HepG2 (cell line): ENCODE data around the gene PRKCE. TPM values are rescaled to one million over a fixed set of nuclear protein-coding genes. Genes with fewer than 3 reads are reported as not detected.

Source experiments
- ATAC-seq: fragments of 200-7000 bp; cut with Tn5 transposase; 3 replicates; pipeline ENCODE4 v1.9.1; 2020; ENCODE audit warnings: mild to moderate bottlenecking, moderate library complexity
- BruUV-seq: library from RNA; stranded (reverse); fragments of 400-500 nt; replicated peaks from 2 replicates; lab custom pipeline; 2021; lab: Mats Ljungman, UMichigan
- CTCF ChIA-PET: fragments of 300-600 bp; formaldehyde crosslinking; extraction: SDS; loops from one replicate; lab custom pipeline; 2021; ENCODE audit warnings: low total read pairs, inconsistent platforms, low intra/inter-chr PET ratio; lab: Yijun Ruan, JAX
- POLR2A ChIA-PET: fragments of 350-600 bp; sonication (Branson Sonifier 250); formaldehyde crosslinking; loops from one replicate; lab custom pipeline; 2020; ENCODE audit warnings: antibody characterized with exemption, inconsistent platforms; lab: Yijun Ruan, JAX
- DNase-seq: peaks from one replicate; pipeline ENCODE4 v3.0.0-alpha.2; 2015; ENCODE audit warnings: low spot score
- FAIRE-seq: peaks from 3 replicates; lab custom pipeline; 2011; peaks lifted over from hg19 to GRCh38; lab: Jason Lieb, UNC
- H2AFZ ChIP-seq: one replicate; pipeline ENCODE4 v1.6.1; 2011; ENCODE audit warnings: low read length, inconsistent platforms
- H3K27ac ChIP-seq: fragments of 300-600 bp; 3 replicates; pipeline ENCODE4 v1.8.0; 2011; ENCODE audit warnings: mixed run types, mild to moderate bottlenecking, mixed read lengths, low read length, inconsistent platforms; ENCODE audit not compliant: insufficient read depth; ENCODE audit errors: extremely low read length
- H3K27me3 ChIP-seq, 2 experiments: fragments of 200-600 bp in 1 of 2; 2 replicates in 1 of 2; 3 replicates in 1 of 2; pipeline versions ENCODE4 v1.6.0 to v1.8.0; 2011; ENCODE audit warnings: low read length in 2 of 2, mild to moderate bottlenecking in 2 of 2, moderate library complexity in 2 of 2, inconsistent platforms in 1 of 2; ENCODE audit not compliant: insufficient read depth in 2 of 2, control insufficient read depth in 1 of 2
- H3K36me3 ChIP-seq, 2 experiments: fragments of 200-600 bp in 1 of 2; replicated peaks in 1 of 2; 2 replicates in 1 of 2; 3 replicates in 1 of 2; pipeline versions ENCODE4 v1.5.1 to v1.8.0; 2011; ENCODE audit warnings: low read length in 2 of 2, inconsistent platforms in 1 of 2; ENCODE audit not compliant: insufficient read depth in 2 of 2, control insufficient read depth in 1 of 2
- H3K4me1 ChIP-seq: 2 replicates; pipeline ENCODE4 v1.5.1; 2012; ENCODE audit warnings: low read length, inconsistent platforms; ENCODE audit not compliant: insufficient read depth
- H3K4me2 ChIP-seq: 2 replicates; pipeline ENCODE4 v1.6.0; 2011; ENCODE audit warnings: low read depth, low read length, inconsistent platforms
- H3K4me3 ChIP-seq, 3 experiments: fragments of 200-600 bp in 1 of 3; sonication (generic), shearing (Covaris generic) in 1 of 3; replicated peaks in 1 of 3; 2 replicates each; pipeline ENCODE4 v1.5.1; 2011 to 2016; ENCODE audit warnings: low read length in 3 of 3, inconsistent platforms in 2 of 3, low read depth in 2 of 3, mild to moderate bottlenecking in 2 of 3, control low read depth in 1 of 3, mixed read lengths in 1 of 3; ENCODE audit not compliant: insufficient read depth in 1 of 3
- H3K79me2 ChIP-seq: one replicate; pipeline ENCODE4 v1.6.1; 2011; ENCODE audit warnings: low read length, inconsistent platforms; ENCODE audit not compliant: insufficient read depth
- H3K9ac ChIP-seq: 2 replicates; pipeline ENCODE4 v1.6.0; 2011; ENCODE audit warnings: mild to moderate bottlenecking, low read depth, low read length, inconsistent platforms; ENCODE audit not compliant: insufficient read depth
- H3K9me3 ChIP-seq: 2 replicates; pipeline ENCODE4 v1.5.1; 2012; ENCODE audit warnings: mild to moderate bottlenecking, low read length
- H4K20me1 ChIP-seq: 2 replicates; pipeline ENCODE4 v1.6.0; 2011; ENCODE audit warnings: inconsistent platforms, mild to moderate bottlenecking, low read length, moderate library complexity; ENCODE audit not compliant: insufficient read depth
- CHD2 ChIP-seq: IDR thresholded peaks from 2 replicates; pipeline ENCODE4 v1.6.1; 2011; ENCODE audit warnings: low read depth, low read length, improper control_type of control experiment
- CREB1 ChIP-seq, 2 experiments: fragments of 450-650 bp in 1 of 2; IDR thresholded peaks; 2 replicates each; pipeline ENCODE4 v1.6.1; 2016 to 2017; ENCODE audit warnings: control low read depth in 1 of 2, mild to moderate bottlenecking in 1 of 2, missing compliant biosample characterization in 1 of 2, missing genetic modification characterization in 1 of 2
- GFI1 ChIP-seq: sonication (generic); formaldehyde crosslinking; IDR thresholded peaks from 2 replicates; pipeline ENCODE4 v1.5.0; 2020; ENCODE audit warnings: missing genetic modification reagents, mild to moderate bottlenecking, borderline replicate concordance
- NKX3-1 ChIP-seq: sonication (generic); formaldehyde crosslinking; IDR thresholded peaks from 2 replicates; pipeline ENCODE4 v1.5.0; 2020; ENCODE audit warnings: missing genetic modification reagents
- SMARCE1 ChIP-seq: fragments of 450-650 bp; IDR thresholded peaks from 2 replicates; pipeline ENCODE4 v1.6.1; 2017; ENCODE audit warnings: borderline replicate concordance
- ZNF484 ChIP-seq: sonication (generic); formaldehyde crosslinking; IDR thresholded peaks from 2 replicates; pipeline ENCODE4 v1.5.1; 2020; ENCODE audit warnings: mild to moderate bottlenecking, low read depth, missing genetic modification reagents, borderline replicate concordance
- ZNF720 ChIP-seq: sonication (generic); formaldehyde crosslinking; IDR thresholded peaks from 2 replicates; pipeline ENCODE4 v1.4.0; 2020; ENCODE audit warnings: missing genetic modification reagents
- WGBS: methylation state at CpG from one replicate; pipeline ENCODE4 v1.1.6; 2017; ENCODE audit warnings: low lambda C conversion rate; 5-methylcytosine and 5-hydroxymethylcytosine counted together
- in situ Hi-C: cut with HindIII; loops from 2 replicates; pipeline ENCODE4 v1.10.0; 2017; ENCODE audit warnings: low pct_unique_long_range_greater_than_20kb; ENCODE audit not compliant: extremely low pct_ligation_motif_present
- intact Hi-C: fragments of 100-400 bp; cut with micrococcal nuclease; formaldehyde crosslinking; loops from one replicate; pipeline ENCODE4 v1.10.0; 2022; ENCODE audit not compliant: unreplicated experiment
- polyA plus RNA-seq, 8 experiments: library from polyadenylated mRNA; depleted of rRNA in 3 of 8; stranded (reverse) in 7 of 8; unstranded in 1 of 8; fragments of >200 nt; fragmentation: Illumina TruSeq in 4 of 8; extraction: Trizol in 4 of 8; gene quantifications; 2 replicates each; pipeline versions ENCODE4 v1.2.1 to v1.2.3, GENCODE V29; 2011 to 2016; ENCODE audit warnings: low read depth in 4 of 8, missing spikeins in 1 of 8, mixed read lengths in 1 of 8; ENCODE audit not compliant: insufficient read depth in 1 of 8
- total RNA-seq, 5 experiments: library from RNA; depleted of rRNA; stranded (reverse); fragments of >200 nt; fragmentation: Illumina TruSeq; extraction: Trizol; gene quantifications; 2 replicates each; pipeline ENCODE4 v1.2.3, GENCODE V29; 2016; ENCODE audit warnings: low read depth in 1 of 5
- TF ChIP-seq, protein P1 (sequence below): sonication (generic); formaldehyde crosslinking; IDR thresholded peaks from 2 replicates; pipeline ENCODE4 v1.5.0; 2020; ENCODE audit warnings: missing genetic modification reagents

PRKCE gene
- total and polyA plus RNA-seq, 2 of the 13 experiments (the other 11 are each of a cell fraction or from before 2014, with no cell fraction given): 1.0 to 3.9 TPM

DNA sequence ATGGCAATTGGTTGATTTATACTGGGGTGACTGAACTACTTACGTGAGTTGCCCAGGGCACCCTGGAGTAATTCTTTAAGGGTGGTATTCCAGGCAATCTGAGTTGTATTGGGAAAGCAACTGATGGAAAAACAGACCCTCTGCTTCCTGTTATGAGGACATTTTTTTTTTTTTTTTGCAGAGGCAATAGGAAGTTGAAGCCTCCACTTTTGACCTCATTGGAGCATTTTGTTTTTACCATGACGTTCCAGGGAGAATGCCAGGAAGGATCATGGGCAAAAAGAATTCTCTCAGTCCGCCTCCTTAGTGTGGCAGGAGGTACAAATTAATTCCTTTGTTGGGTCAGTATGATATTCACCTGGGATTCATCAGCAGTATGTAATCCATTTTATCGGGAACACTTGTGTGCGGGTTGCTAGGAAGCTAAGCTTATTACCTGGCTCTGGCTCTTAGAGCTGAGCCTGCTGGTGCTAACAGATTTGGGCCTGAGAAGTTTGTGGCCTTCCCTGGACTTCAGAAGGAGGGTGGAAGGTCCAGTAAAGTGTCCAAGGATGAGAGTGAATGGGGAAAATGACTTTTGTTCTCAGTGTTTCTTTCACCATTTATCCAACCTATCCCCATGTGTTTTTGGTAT, 372.8 kb downstream of the PRKCE start (continued):
- no peak for TF ChIP-seq CREB1 (IDR thresholded peaks at IDR 0.05)
- TF ChIP-seq CREB1 (CRISPR knock-in tag; IDR thresholded peaks at IDR 0.05): no peak
- no peak for TF ChIP-seq NKX3-1 (CRISPR knock-in tag)
- TF ChIP-seq ZNF484 (CRISPR knock-in tag): no peak
- TF ChIP-seq GFI1 (CRISPR knock-in tag): no peak
- TF ChIP-seq, protein P1, sequence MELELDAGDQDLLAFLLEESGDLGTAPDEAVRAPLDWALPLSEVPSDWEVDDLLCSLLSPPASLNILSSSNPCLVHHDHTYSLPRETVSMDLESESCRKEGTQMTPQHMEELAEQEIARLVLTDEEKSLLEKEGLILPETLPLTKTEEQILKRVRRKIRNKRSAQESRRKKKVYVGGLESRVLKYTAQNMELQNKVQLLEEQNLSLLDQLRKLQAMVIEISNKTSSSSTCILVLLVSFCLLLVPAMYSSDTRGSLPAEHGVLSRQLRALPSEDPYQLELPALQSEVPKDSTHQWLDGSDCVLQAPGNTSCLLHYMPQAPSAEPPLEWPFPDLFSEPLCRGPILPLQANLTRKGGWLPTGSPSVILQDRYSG: no peak
- no peak for TF ChIP-seq ZNF720 (CRISPR knock-in tag)
- TF ChIP-seq CHD2: no peak
- TF ChIP-seq, all 625 proteins: peak for 0

DNA sequence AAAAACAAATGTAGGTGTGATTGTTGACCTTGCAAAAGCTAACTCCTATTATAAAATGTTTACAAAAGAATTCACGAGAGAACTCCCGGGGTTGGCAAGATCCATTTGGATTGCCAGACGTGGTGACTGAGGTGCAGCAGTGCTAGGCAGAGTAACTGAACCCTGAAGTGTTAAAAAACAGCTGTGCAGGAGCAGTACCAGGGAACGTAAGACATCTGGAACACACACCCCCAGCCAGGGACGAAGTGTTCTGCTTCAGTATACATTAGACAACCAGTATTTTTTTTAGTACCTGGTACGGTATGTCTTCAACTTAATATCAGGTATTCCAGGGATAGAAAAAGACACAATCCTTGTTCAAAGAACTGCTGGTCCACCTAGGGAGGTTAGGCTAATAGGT, 373.6 kb downstream of the PRKCE start:
- no TSS peak for BruUV-seq
- TF ChIP-seq SMARCE1 (no peak), NKX3-1 (CRISPR knock-in tag) (no peak)
- ATAC-seq: no peak

More for the DNA sequence above, 373.6 kb downstream of the PRKCE start:
- Histone ChIP-seq H4K20me1 (no peaks in the 10 kb centered on the region), H3K4me1 (peaks cover 9% of the 10 kb centered on the region; the same call in 1 of the 2 replicates), H3K27ac (no peak overlapping the region), H3K9me3 (no peaks in the 10 kb centered on the region), H3K79me2 (no peaks in the 10 kb centered on the region), H3K9ac (no peak overlapping the region), H3K4me2 (no peak overlapping the region), H2AFZ (no peak overlapping the region), H3K27me3 (no peaks in the 10 kb centered on the region), H3K4me3 (no peak overlapping the region), H3K36me3 (no peaks in the 10 kb centered on the region)
- no peak for DNase-seq
- ChIA-PET CTCF (no interaction called here), POLR2A (no interaction called here)
- no peak for FAIRE-seq
- intact Hi-C loops: no loop called here
- in situ Hi-C loops: no loop called here
- 63% methylated on average over 6 of the region's 6 CpGs for WGBS
